Gastroesophageal sphincter (tissue), 3 donors: ENCODE data around the gene H1-8.

Source experiments
- POLR2A ChIP-seq, 2 donors: fragments of 450-650 bp; IDR thresholded peaks; one replicate each; pipeline ENCODE4 v1.6.1; 2017; ENCODE audit warnings: antibody characterized with exemption in 2 of 2, mild to moderate bottlenecking in 2 of 2, moderate library complexity in 1 of 2
- TF ChIP-seq, protein P1 (sequence below), 4 experiments: fragments of 200-600 bp in 2 of 4; fragments of 450-650 bp in 2 of 4; sonication (generic) in 1 of 4; IDR thresholded peaks; one replicate each; pipeline ENCODE4 v1.5.1; 2017 to 2019; ENCODE audit warnings: antibody characterized with exemption in 4 of 4, mild to moderate bottlenecking in 2 of 4, moderate library complexity in 2 of 4

DNA sequence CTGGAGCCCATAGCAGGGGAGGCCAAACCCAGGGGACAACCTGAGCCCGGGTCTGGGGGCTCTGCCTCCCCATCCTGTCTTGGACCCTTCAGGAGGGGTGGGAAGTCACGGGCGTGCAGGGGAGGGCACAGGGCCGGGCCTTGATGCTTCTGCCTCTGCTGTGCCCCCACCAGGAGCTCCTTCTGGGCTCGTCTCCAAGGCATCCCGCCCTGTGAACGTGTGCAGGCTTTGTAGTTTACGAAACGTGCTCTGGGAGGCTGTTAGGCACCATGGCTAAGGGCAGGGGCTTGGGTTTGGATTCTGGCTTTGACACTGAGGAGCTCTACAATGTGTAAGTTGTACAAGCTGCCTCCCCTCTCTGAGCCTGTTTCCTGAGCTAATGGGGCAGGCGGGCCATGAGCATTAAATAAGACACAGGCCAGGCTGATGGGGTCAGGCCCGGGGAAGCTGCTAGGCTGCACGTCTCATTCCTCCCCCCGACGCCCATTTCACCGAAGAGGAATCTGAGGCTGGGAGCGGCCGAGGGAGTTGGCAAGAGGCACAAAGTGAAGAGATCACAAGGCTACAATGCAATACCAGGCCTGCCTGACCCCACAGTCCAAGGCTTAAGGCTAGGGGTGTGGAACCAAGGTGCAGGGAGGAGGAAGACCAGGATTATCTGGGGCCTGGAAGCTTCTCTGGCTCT, 43.9 kb downstream of the H1-8 start:
- no peak for TF ChIP-seq POLR2A (IDR thresholded peaks at IDR 0.05)
- TF ChIP-seq, protein P1, sequence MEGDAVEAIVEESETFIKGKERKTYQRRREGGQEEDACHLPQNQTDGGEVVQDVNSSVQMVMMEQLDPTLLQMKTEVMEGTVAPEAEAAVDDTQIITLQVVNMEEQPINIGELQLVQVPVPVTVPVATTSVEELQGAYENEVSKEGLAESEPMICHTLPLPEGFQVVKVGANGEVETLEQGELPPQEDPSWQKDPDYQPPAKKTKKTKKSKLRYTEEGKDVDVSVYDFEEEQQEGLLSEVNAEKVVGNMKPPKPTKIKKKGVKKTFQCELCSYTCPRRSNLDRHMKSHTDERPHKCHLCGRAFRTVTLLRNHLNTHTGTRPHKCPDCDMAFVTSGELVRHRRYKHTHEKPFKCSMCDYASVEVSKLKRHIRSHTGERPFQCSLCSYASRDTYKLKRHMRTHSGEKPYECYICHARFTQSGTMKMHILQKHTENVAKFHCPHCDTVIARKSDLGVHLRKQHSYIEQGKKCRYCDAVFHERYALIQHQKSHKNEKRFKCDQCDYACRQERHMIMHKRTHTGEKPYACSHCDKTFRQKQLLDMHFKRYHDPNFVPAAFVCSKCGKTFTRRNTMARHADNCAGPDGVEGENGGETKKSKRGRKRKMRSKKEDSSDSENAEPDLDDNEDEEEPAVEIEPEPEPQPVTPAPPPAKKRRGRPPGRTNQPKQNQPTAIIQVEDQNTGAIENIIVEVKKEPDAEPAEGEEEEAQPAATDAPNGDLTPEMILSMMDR (IDR thresholded peaks at IDR 0.05), result no peak
